ENCODE results near the gene CAMTA1. TPM values are rescaled to one million over a fixed set of nuclear protein-coding genes. Genes with fewer than 3 reads are reported as not detected.

The CAMTA1 gene
- total RNA-seq, 3 donors from 2014 or later, result 73.4 to 114 (median 82.6) TPM

GRCh38 chr1:7441143-7441841 is 656.0 kb downstream of the CAMTA1 start:
- Histone ChIP-seq H3K9me3 (no peaks in the 10 kb centered on the region), H3K4me1 (ENCODE audit: low read depth) (no peaks in the 10 kb centered on the region), H3K4me3 (no peak overlapping the region), H3K36me3 (ENCODE audit: low read depth) (no peaks in the 10 kb centered on the region)
- DNase-seq (no peak), ATAC-seq (no peak)
- no peak for TF ChIP-seq CTCF (IDR thresholded peaks at IDR 0.05)
- intact Hi-C loops (cut with DNase I, micrococcal nuclease), result no loop called here

- intact Hi-C loops (cut with DNase I, micrococcal nuclease), result no loop called here
- ATAC-seq, result no peak
- Histone ChIP-seq H3K9me3 (no peaks in the 10 kb centered on the region), H3K4me1 (ENCODE audit: low read depth) (no peaks in the 10 kb centered on the region), H3K36me3 (ENCODE audit: low read depth) (no peaks in the 10 kb centered on the region), H3K4me3 (no peak overlapping the region)
- no peak for TF ChIP-seq CTCF (IDR thresholded peaks at IDR 0.05)
- no peak for DNase-seq
Measured at GRCh38 chr1:7442036-7442435, 656.8 kb downstream of the CAMTA1 start.

- no peak for ATAC-seq
- intact Hi-C loops (cut with DNase I, micrococcal nuclease), result no loop called here
- no peak for TF ChIP-seq CTCF (IDR thresholded peaks at IDR 0.05)
- H3K4me3 ChIP-seq, result no peak overlapping the region
- DNase-seq, result no peak
- no peaks in the 10 kb centered on the region for H3K9me3 ChIP-seq
- H3K4me1 ChIP-seq (ENCODE audit: low read depth), result no peaks in the 10 kb centered on the region
- no peaks in the 10 kb centered on the region for H3K36me3 ChIP-seq (ENCODE audit: low read depth)
Measured at GRCh38 chr1:7442918-7443317, 657.7 kb downstream of the CAMTA1 start.

- ATAC-seq (no peak), DNase-seq (no peak)
- Histone ChIP-seq H3K36me3 (ENCODE audit: low read depth) (no peaks in the 10 kb centered on the region), H3K9me3 (no peaks in the 10 kb centered on the region), H3K4me1 (ENCODE audit: low read depth) (no peaks in the 10 kb centered on the region), H3K4me3 (no peak overlapping the region)
- intact Hi-C loops (cut with DNase I, micrococcal nuclease), result no loop called here
- no peak for TF ChIP-seq CTCF (IDR thresholded peaks at IDR 0.05)
Measured at GRCh38 chr1:7444363-7444762, 659.1 kb downstream of the CAMTA1 start.

- Histone ChIP-seq H3K4me1 (ENCODE audit: low read depth) (no peaks in the 10 kb centered on the region), H3K36me3 (ENCODE audit: low read depth) (no peaks in the 10 kb centered on the region), H3K4me3 (no peak overlapping the region), H3K9me3 (no peaks in the 10 kb centered on the region)
- TF ChIP-seq CTCF (IDR thresholded peaks at IDR 0.05), result no peak
- intact Hi-C loops (cut with DNase I, micrococcal nuclease), result no loop called here
- DNase-seq (no peak), ATAC-seq (no peak)
Measured at GRCh38 chr1:7447093-7447492, 661.8 kb downstream of the CAMTA1 start.

- DNase-seq (no peak), ATAC-seq (no peak)
- intact Hi-C loops (cut with DNase I, micrococcal nuclease), result no loop called here
- no peak for TF ChIP-seq CTCF (IDR thresholded peaks at IDR 0.05)
- H3K4me1 ChIP-seq (ENCODE audit: low read depth), result no peaks in the 10 kb centered on the region
- H3K9me3 ChIP-seq, result no peaks in the 10 kb centered on the region
- H3K36me3 ChIP-seq (ENCODE audit: low read depth), result no peaks in the 10 kb centered on the region
- H3K4me3 ChIP-seq, result no peak overlapping the region
Measured at GRCh38 chr1:7447736-7448135, 662.5 kb downstream of the CAMTA1 start.

Measured in mucosa of descending colon (tissue), 3 donors.